Activated naive CD4-positive, alpha-beta T cell treated with anti-CD3 and anti-CD28 coated beads for 36 hours (primary cell): ENCODE results near the gene OSBPL6. TPM values are rescaled to one million over a fixed set of nuclear protein-coding genes. Genes with fewer than 3 reads are reported as not detected.

Experiments
- CTCF ChIA-PET: fragments of 350-600 bp; sonication (Branson Sonifier 250); formaldehyde crosslinking; loops from one replicate; lab custom pipeline; 2021; ENCODE audit warnings: antibody characterized with exemption; lab: Charles Lee
- DNase-seq: peaks from one replicate; pipeline ENCODE4 v3.0.0-alpha.2; 2020
- H3K27ac Mint-ChIP-seq: one replicate; pipeline ENCODE4 v1.8.0; 2021; ENCODE audit warnings: mild to moderate bottlenecking, mixed read lengths
- H3K27me3 Mint-ChIP-seq: one replicate; pipeline ENCODE4 v1.8.0; 2021; ENCODE audit warnings: low read depth, mixed read lengths
- H3K36me3 Mint-ChIP-seq: one replicate; pipeline ENCODE4 v1.8.0; 2021; ENCODE audit warnings: low read depth, mixed read lengths
- H3K4me1 Mint-ChIP-seq: one replicate; pipeline ENCODE4 v1.8.0; 2021; ENCODE audit warnings: low read depth, mixed read lengths
- H3K4me3 Mint-ChIP-seq: one replicate; pipeline ENCODE4 v1.8.0; 2021; ENCODE audit warnings: mild to moderate bottlenecking, moderate library complexity, mixed read lengths
- H3K9me3 Mint-ChIP-seq: one replicate; pipeline ENCODE4 v1.8.0; 2021; ENCODE audit warnings: mixed read lengths
- intact Hi-C: fragments of 100-400 bp; cut with micrococcal nuclease; formaldehyde crosslinking; loops from one replicate; pipeline ENCODE4 v1.15.1; 2023
- total RNA-seq, 2 experiments: library from RNA; stranded (reverse); gene quantifications; one replicate each; pipeline ENCODE4 v1.2.3, GENCODE V29; 2021

The OSBPL6 gene
- total RNA-seq, 2 experiments from 2014 or later = 1.9 to 2.3 TPM

DNA sequence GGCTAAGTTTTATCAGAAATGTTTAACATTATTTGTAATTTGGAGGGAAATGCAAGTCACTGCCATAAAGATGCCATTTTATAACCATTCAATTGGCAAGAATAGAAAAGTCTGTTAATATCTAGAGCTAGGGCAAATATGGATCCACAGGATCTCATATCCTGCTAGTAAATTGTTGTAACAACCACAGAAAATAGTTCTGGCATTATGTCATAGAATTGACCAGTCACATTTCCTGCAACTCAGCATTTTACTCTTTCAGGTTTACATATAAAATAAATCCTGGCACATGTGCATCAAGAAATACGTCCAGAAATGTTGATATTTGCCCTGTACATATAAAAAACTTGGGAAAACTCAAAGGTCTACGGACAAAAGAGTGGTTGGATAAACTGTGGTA is 32.9 kb downstream of the OSBPL6 start:
- Mint-ChIP-seq H3K9me3 (no peaks in the 10 kb centered on the region), H3K4me3 (no peak overlapping the region), H3K4me1 (no peaks in the 10 kb centered on the region), H3K27ac (no peak overlapping the region), H3K36me3 (no peaks in the 10 kb centered on the region), H3K27me3 (peaks cover 23% of the 10 kb centered on the region)
- DNase-seq = no peak
- intact Hi-C loops = no loop called here
- CTCF ChIA-PET = no interaction called here

DNA sequence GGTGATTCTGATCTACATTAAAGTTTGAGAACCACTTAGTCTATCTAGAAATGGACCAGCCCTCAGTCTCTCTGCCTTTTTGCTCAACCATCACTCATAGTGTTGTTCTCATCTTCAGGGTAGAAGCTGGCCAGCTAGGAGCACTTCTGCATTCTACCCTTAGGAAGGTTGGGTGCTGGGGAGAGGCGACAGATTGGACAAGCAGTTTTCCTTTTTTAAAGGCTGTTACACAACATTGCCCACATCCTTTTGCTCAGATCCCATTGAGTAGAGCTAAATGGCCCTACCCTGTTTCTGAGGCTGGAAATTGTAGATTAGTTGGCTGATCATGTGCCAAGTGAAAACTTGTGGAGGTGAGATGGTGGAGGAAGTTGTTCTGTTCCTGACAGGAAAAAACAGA is 35.6 kb downstream of the OSBPL6 start:
- intact Hi-C loops = no loop called here
- Mint-ChIP-seq H3K36me3 (no peaks in the 10 kb centered on the region), H3K27me3 (peaks cover 10% of the 10 kb centered on the region), H3K4me1 (no peaks in the 10 kb centered on the region), H3K4me3 (no peak overlapping the region), H3K9me3 (no peaks in the 10 kb centered on the region), H3K27ac (no peak overlapping the region)
- no peak for DNase-seq
- CTCF ChIA-PET = no interaction called here

DNA sequence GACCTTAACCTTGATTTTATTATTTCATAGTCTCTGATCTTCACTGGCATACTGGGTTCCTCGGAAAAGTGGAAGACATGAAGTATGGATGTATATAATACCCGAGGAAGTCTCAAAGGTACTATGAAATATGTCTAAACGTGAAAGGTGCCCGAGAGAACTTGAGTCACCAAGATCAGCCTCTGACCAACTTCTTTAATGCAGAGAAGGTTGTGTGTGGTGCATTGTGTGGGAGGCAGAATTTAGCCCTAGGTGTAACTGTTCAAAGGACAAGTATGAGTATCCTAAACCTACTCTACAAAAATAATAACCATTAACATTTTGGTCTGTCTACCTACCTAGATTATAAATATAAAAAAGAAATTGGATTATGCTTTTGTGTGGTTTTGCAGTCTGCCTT is 36.1 kb downstream of the OSBPL6 start:
- no peak for DNase-seq
- Mint-ChIP-seq H3K4me3 (no peak overlapping the region), H3K9me3 (no peaks in the 10 kb centered on the region), H3K4me1 (no peaks in the 10 kb centered on the region), H3K27me3 (peaks cover 7% of the 10 kb centered on the region), H3K27ac (no peak overlapping the region), H3K36me3 (no peaks in the 10 kb centered on the region)
- intact Hi-C loops = no loop called here
- CTCF ChIA-PET = no interaction called here

DNA sequence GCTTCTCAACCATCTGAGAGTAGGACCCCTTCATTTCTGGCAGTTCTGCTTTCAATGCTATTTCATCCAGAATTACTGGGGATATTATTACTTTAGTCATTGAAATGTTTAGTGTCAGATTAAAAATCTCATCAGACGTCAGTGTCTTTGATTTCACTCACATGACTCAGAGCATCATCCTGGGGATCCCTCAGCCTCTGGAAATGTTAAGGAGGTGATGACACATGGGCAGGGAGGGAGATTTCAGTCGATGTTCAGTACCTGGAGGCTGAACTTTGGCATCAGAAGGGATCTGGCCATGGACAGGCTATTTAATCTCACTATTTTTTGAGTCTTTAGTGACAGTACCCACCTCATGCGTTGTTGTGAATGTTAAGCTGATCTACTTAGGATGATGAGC is 39.1 kb downstream of the OSBPL6 start:
- no peaks in the 10 kb centered on the region for H3K27me3 Mint-ChIP-seq
- no peak overlapping the region for H3K4me3 Mint-ChIP-seq
- H3K36me3 Mint-ChIP-seq = no peaks in the 10 kb centered on the region
- no peak overlapping the region for H3K27ac Mint-ChIP-seq
- CTCF ChIA-PET = no interaction called here
- intact Hi-C loops = no loop called here
- no peaks in the 10 kb centered on the region for H3K9me3 Mint-ChIP-seq
- no peak for DNase-seq
- no peaks in the 10 kb centered on the region for H3K4me1 Mint-ChIP-seq

DNA sequence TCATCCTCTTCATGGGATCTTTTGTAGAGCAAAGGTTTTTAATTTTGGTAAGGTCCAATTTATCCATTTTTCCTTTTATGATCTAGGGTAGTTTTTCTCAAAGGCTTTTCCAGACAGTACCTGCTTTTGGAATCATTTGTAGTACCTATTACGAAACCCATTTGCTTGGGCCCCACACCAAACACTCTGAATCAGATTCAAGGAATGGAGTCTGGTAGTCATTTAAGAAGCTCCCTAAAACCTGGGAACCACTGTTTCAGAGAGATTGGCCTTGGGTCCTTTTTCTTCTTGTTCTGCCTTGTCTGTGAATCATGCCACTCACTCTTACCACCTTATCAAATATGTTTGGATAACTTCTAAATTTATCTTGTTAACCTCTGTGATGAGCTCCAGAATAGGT is 40.3 kb downstream of the OSBPL6 start:
- no peak overlapping the region for H3K27ac Mint-ChIP-seq
- CTCF ChIA-PET = interaction anchor here (0.6 kb wide), 1 partner anchor 158 kb away, joined by 3 read pairs; no protein-coding TSS in a partner anchor
- intact Hi-C loops = no loop called here
- no peaks in the 10 kb centered on the region for H3K4me1 Mint-ChIP-seq
- H3K27me3 Mint-ChIP-seq = peaks cover 2% of the 10 kb centered on the region
- DNase-seq = no peak
- H3K36me3 Mint-ChIP-seq = no peaks in the 10 kb centered on the region
- H3K4me3 Mint-ChIP-seq = no peak overlapping the region
- H3K9me3 Mint-ChIP-seq = no peaks in the 10 kb centered on the region

DNA sequence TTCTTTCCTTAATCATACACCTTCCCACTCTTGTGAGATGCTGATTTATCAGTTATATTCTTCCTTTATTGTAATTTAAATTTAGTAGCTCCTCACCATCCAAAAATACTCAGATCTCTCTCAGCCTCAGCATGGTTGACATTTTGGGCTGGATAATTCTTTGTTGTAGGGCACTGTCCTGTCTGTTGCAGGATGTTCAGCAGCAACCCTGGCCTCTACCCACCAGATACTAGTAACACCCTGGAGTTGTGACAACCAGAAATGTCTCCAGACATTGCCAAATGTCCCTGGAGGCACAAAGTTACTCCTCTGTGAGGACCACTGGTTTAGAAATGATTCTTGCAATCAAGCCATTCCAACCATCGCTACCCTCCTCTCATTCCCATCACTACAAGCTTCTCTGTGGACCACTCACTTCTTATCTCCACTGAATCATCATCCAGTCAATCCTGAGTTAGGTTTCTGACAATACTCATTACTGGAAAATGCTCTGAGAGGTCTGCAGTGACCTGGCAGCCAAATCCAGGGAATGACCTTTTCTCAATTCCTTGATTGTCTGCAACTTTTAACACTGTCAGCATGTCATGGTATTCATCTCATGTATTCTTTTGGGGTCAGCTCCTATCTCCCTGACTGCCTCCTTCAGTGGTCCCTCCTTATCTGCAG is 43.3 kb downstream of the OSBPL6 start:
- Mint-ChIP-seq H3K4me1 (no peaks in the 10 kb centered on the region), H3K9me3 (no peaks in the 10 kb centered on the region), H3K4me3 (no peak overlapping the region), H3K36me3 (no peaks in the 10 kb centered on the region), H3K27ac (no peak overlapping the region), H3K27me3 (peaks cover 4% of the 10 kb centered on the region)
- no peak for DNase-seq
- intact Hi-C loops = no loop called here
- CTCF ChIA-PET = interaction anchor here (0.6 kb wide), 1 partner anchor 388 kb away, joined by 3 read pairs; no protein-coding TSS in a partner anchor

DNA sequence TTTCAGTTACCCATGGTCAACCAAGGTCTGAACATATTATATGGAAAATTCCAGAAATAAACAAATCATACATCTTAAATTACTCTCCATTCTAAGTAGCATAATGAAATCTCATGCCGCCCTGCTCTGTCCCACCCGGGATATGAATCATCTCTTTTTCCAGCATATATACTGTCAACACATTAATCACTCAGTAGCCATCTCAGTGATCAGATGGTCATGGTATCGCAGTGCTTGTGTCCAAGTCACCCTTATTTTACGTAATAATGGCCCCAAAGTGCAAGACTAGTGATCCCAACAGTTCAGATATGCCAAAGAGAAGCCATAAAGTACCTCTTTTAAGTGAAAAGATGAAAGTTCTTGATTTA is 43.8 kb downstream of the OSBPL6 start:
- intact Hi-C loops = no loop called here
- no peak for DNase-seq
- H3K36me3 Mint-ChIP-seq = no peaks in the 10 kb centered on the region
- CTCF ChIA-PET = no interaction called here
- H3K4me3 Mint-ChIP-seq = no peak overlapping the region
- H3K9me3 Mint-ChIP-seq = no peaks in the 10 kb centered on the region
- peaks cover 4% of the 10 kb centered on the region for H3K27me3 Mint-ChIP-seq
- H3K4me1 Mint-ChIP-seq = no peaks in the 10 kb centered on the region
- no peak overlapping the region for H3K27ac Mint-ChIP-seq

DNA sequence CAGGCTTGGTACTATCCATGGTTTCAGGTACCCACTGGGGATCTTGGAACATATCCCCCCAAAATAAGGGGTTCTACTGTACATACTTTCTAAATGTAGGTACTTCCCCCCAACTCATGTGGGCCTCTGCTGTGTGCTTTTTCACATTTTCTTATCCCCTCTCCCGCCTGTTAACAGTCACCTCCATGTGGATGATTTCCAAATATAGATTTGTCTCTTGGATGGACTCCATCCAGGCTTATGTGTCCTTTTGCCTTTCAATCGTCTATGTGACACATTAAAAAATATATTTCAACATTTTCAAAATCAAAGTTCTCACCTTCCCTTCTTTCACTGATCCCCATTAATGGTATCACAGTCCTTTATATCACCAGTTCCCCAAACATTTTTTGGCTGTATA is 44.4 kb downstream of the OSBPL6 start:
- no peaks in the 10 kb centered on the region for H3K4me1 Mint-ChIP-seq
- H3K27me3 Mint-ChIP-seq = peaks cover 4% of the 10 kb centered on the region
- H3K4me3 Mint-ChIP-seq = no peak overlapping the region
- DNase-seq = no peak
- H3K9me3 Mint-ChIP-seq = no peaks in the 10 kb centered on the region
- intact Hi-C loops = no loop called here
- CTCF ChIA-PET = no interaction called here
- H3K27ac Mint-ChIP-seq = no peak overlapping the region
- H3K36me3 Mint-ChIP-seq = no peaks in the 10 kb centered on the region

DNA sequence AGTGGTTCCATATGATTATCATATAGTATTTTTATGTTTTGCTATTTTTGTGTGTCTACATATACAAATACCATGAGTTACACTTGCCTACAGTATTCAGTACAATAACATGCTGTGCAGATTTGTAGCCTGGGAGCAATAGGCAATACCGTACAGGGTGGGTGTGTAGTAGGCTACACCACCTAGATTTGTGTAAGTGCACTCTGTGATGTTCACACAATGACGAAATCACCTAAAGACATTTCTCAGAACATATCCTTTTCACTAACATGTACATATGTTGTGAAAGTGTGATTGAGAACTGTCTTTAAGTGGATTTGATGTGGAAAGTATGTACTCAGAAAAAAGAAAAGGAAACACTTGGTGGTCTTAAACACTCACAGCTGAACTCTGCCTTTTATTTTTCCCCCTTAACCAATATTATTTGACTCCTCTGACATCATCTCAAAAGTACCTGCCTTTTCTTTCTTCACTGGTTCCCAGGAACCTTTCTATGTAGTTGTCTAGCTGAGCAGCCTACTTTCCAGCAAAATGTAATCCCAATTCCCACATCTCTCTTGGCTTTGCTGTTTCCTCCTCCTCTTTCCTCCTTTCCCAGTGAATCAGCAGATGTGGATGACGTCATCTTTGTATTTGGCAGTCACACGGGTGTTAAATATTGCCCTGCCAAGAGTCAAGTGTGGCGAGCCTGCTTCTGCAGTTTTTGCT is 47.7 kb downstream of the OSBPL6 start:
- H3K27ac Mint-ChIP-seq = no peak overlapping the region
- H3K4me1 Mint-ChIP-seq = no peaks in the 10 kb centered on the region
- no peak overlapping the region for H3K4me3 Mint-ChIP-seq
- CTCF ChIA-PET = interaction anchor here (0.6 kb wide), 1 partner anchor 415 kb away, joined by 3 read pairs; no protein-coding TSS in a partner anchor
- no peak for DNase-seq
- no peaks in the 10 kb centered on the region for H3K9me3 Mint-ChIP-seq
- intact Hi-C loops = no loop called here
- no peaks in the 10 kb centered on the region for H3K36me3 Mint-ChIP-seq
- H3K27me3 Mint-ChIP-seq = peaks cover 4% of the 10 kb centered on the region

DNA sequence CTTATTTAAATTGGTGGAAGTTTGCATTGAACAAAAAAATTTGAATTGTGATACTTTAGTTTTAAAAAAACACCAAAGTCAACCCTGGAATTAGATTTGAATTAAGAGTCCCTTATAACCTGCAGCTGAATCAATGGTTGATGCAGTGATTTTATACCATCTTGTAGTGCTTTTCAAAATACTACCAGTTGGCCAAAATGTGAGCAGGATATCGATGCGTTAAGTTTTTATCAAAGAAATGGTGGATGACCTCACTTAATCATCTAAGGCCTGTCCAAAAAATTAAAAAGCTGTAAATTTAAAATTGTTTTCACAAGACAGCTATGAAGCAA is 48.2 kb downstream of the OSBPL6 start:
- Mint-ChIP-seq H3K27ac (no peak overlapping the region), H3K27me3 (peaks cover 5% of the 10 kb centered on the region), H3K4me3 (no peak overlapping the region), H3K9me3 (no peaks in the 10 kb centered on the region), H3K36me3 (no peaks in the 10 kb centered on the region), H3K4me1 (no peaks in the 10 kb centered on the region)
- intact Hi-C loops = no loop called here
- DNase-seq = no peak
- CTCF ChIA-PET = interaction anchor here (0.6 kb wide), 2 partner anchors 37 to 416 kb away, joined by 3 read pairs; no protein-coding TSS in a partner anchor

DNA sequence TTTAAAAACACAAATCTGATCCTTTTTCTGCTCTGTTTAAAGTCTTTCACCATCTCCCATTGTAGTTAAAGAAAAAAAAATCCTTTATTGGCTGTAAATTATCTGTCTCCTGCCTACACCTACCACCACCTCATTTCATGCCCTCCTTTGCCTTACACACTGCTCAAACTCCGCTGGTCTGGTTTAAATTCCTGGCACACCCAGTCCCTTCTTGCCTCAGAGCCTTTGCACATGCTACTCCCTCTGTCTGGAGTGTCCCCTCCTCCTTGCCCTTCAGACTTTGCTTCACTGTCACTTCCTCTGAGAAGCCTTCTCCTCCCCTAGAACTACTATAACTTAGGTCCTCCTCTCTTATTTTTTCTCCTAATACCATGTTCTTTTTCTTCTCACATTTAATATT is 49.6 kb downstream of the OSBPL6 start:
- intact Hi-C loops = no loop called here
- no peaks in the 10 kb centered on the region for H3K9me3 Mint-ChIP-seq

DNA sequence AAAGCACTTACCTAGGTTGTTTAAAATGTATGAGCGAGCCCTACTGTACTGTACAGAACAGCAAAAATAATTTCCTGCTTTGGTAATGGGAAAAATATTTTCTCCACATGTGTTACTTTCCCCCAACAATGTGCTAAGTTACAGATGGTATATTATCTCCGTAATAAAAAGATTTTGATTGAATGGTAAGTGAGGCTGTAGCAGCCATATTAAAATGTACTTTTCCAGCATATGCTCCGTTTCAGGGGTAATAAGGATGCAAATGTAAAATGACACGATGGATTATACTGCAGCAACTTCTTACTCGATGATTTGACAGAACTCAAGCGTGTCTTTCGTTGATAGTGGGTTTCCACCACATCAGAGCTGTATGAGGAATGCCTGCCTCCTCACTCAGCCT is 50.5 kb downstream of the OSBPL6 start:
- intact Hi-C loops = no loop called here
- Mint-ChIP-seq H3K4me3 (no peak overlapping the region), H3K9me3 (no peaks in the 10 kb centered on the region), H3K36me3 (no peaks in the 10 kb centered on the region), H3K27me3 (peaks cover 4% of the 10 kb centered on the region), H3K4me1 (no peaks in the 10 kb centered on the region), H3K27ac (no peak overlapping the region)
- CTCF ChIA-PET = no interaction called here
- DNase-seq = no peak

More for the DNA sequence above, 49.6 kb downstream of the OSBPL6 start:
- Mint-ChIP-seq H3K27me3 (peaks cover 4% of the 10 kb centered on the region), H3K27ac (no peak overlapping the region), H3K36me3 (no peaks in the 10 kb centered on the region), H3K4me1 (no peaks in the 10 kb centered on the region), H3K4me3 (no peak overlapping the region)
- DNase-seq = no peak
- CTCF ChIA-PET = interaction anchor here (0.6 kb wide), 1 partner anchor 258 kb away, joined by 5 read pairs; no protein-coding TSS in a partner anchor

DNA sequence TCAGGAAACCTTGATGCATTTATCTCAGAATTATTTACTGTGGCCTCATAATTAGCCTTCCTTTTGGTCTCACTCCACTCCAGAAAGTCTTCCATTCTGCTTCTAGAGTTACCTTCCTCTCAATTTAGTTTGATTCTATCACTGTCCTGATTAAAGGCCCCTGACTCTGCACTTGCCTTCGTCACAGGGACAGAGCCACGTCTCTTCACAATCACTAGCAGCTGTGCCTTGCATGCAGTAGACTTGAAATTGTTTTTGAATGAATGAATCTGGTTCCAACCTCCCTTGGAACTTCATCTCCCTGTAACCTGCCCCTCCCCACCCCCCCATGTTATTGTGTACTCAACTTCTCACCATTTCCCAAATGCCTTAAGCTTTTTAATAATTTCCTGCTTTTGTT is 52.4 kb downstream of the OSBPL6 start:
- Mint-ChIP-seq H3K27me3 (peaks cover 2% of the 10 kb centered on the region), H3K4me3 (no peak overlapping the region), H3K27ac (no peak overlapping the region), H3K36me3 (no peaks in the 10 kb centered on the region), H3K9me3 (no peaks in the 10 kb centered on the region), H3K4me1 (no peaks in the 10 kb centered on the region)
- intact Hi-C loops = no loop called here
- CTCF ChIA-PET = interaction anchor here (1.6 kb wide), 1 partner anchor 135 kb away, joined by 3 read pairs; the partner anchor contains the start of gene RBM45
- DNase-seq = no peak
